ENCODE measurements around the gene HOMER2.
"Not testable (repeated sequence)": the region's sequence is repeated elsewhere in the genome, so short reads cannot be mapped to it uniquely, and the experiment has no call there.

Gene HOMER2

GRCh38 chr15:82892573-82892972 is 59.9 kb downstream of the HOMER2 start:
- no peak for DNase-seq

GRCh38 chr15:82890995-82891390 is 61.5 kb downstream of the HOMER2 start:
- DNase-seq: no peak

- peak; percentile 11 for DNase-seq
Measured at GRCh38 chr15:82890338-82890994, 62.1 kb downstream of the HOMER2 start.

- no peak for DNase-seq
Measured at GRCh38 chr15:82882273-82882928, 70.1 kb downstream of the HOMER2 start.

GRCh38 chr15:82881747-82882146 is 70.8 kb downstream of the HOMER2 start:
- no peak for DNase-seq

- DNase-seq: no peak
Measured at GRCh38 chr15:82880704-82881103, 71.8 kb downstream of the HOMER2 start.

GRCh38 chr15:82878325-82878724 is 74.2 kb downstream of the HOMER2 start:
- no peak for DNase-seq

- no peak for DNase-seq
Measured at GRCh38 chr15:82877825-82878224, 74.7 kb downstream of the HOMER2 start.

- peak; percentile 49 for DNase-seq
Measured at GRCh38 chr15:82875411-82876003, 77.0 kb downstream of the HOMER2 start.

GRCh38 chr15:82874961-82875360 is 77.6 kb downstream of the HOMER2 start:
- no peak for DNase-seq

- no peak for DNase-seq
Measured at GRCh38 chr15:82874267-82874666, 78.3 kb downstream of the HOMER2 start.

- DNase-seq: no peak
Measured at GRCh38 chr15:82873000-82873680, 79.4 kb downstream of the HOMER2 start.

GRCh38 chr15:82871832-82872484 is 80.6 kb downstream of the HOMER2 start:
- DNase-seq: no peak

- no peak for DNase-seq
Measured at GRCh38 chr15:82871358-82871757, 81.2 kb downstream of the HOMER2 start.

GRCh38 chr15:82870727-82871320 is 81.7 kb downstream of the HOMER2 start:
- DNase-seq: no peak

- not testable (repeated sequence) for DNase-seq
Measured at GRCh38 chr15:82865981-82866380, 86.5 kb downstream of the HOMER2 start.

GRCh38 chr15:82865581-82865980 is 86.9 kb downstream of the HOMER2 start:
- DNase-seq: not testable (repeated sequence)

GRCh38 chr15:82864967-82865366 is 87.6 kb downstream of the HOMER2 start:
- no peak for DNase-seq

- no peak for DNase-seq
Measured at GRCh38 chr15:82862886-82863285, 89.6 kb downstream of the HOMER2 start.

GRCh38 chr15:82858932-82859331 is 93.6 kb downstream of the HOMER2 start:
- DNase-seq: no peak

GRCh38 chr15:82856397-82857170 is 95.9 kb downstream of the HOMER2 start:
- no peak for DNase-seq
